Mesendoderm (in vitro differentiated cells): ENCODE results near the gene NAE1. TPM values are rescaled to one million over a fixed set of nuclear protein-coding genes. Genes with fewer than 3 reads are reported as not detected.

Experiments
- DNase-seq: peaks from one replicate; pipeline ENCODE4 v3.0.0; 2013
- H2AK5ac ChIP-seq: 2 replicates; pipeline ENCODE4 v1.6.1; 2013; ENCODE audit warnings: low read length, inconsistent platforms
- H2BK120ac ChIP-seq: 2 replicates; pipeline ENCODE4 v1.6.1; 2013; ENCODE audit warnings: low read depth, mild to moderate bottlenecking, low read length, moderate library complexity, mixed read lengths
- H2BK15ac ChIP-seq: replicated peaks from 2 replicates; pipeline ENCODE4 v1.6.1; 2013; ENCODE audit warnings: low read depth, mild to moderate bottlenecking, moderate library complexity
- H2BK5ac ChIP-seq: 2 replicates; pipeline ENCODE4 v1.6.1; 2013; ENCODE audit warnings: low read length, inconsistent platforms
- H3K18ac ChIP-seq: 2 replicates; pipeline ENCODE4 v1.6.1; 2013; ENCODE audit warnings: mild to moderate bottlenecking, low read length, mixed read lengths
- H3K23ac ChIP-seq: one replicate; pipeline ENCODE4 v1.6.1; 2013; ENCODE audit warnings: low read length
- H3K27ac ChIP-seq: 2 replicates; pipeline ENCODE4 v1.5.1; 2013; ENCODE audit warnings: low read depth, mild to moderate bottlenecking, inconsistent platforms, low read length, moderate library complexity
- H3K27me3 ChIP-seq: 2 replicates; pipeline ENCODE4 v1.6.1; 2013; ENCODE audit warnings: low read length, control low read depth, mild to moderate bottlenecking, inconsistent platforms; ENCODE audit not compliant: insufficient read depth, poor library complexity
- H3K36me3 ChIP-seq: 2 replicates; pipeline ENCODE4 v1.6.1; 2013; ENCODE audit warnings: low read length, inconsistent platforms; ENCODE audit not compliant: control insufficient read depth, insufficient read depth
- H3K4ac ChIP-seq: one replicate; pipeline ENCODE4 v1.6.1; 2013; ENCODE audit warnings: low read depth, mild to moderate bottlenecking, low read length, moderate library complexity
- H3K4me1 ChIP-seq: 2 replicates; pipeline ENCODE4 v1.6.1; 2013; ENCODE audit warnings: low read depth, low read length, inconsistent platforms; ENCODE audit not compliant: control insufficient read depth
- H3K4me2 ChIP-seq: 2 replicates; pipeline ENCODE4 v1.6.1; 2013; ENCODE audit warnings: low read length
- H3K4me3 ChIP-seq: 2 replicates; pipeline ENCODE4 v1.5.1; 2013; ENCODE audit warnings: mild to moderate bottlenecking, low read length
- H3K56ac ChIP-seq: one replicate; pipeline ENCODE4 v1.6.1; 2013; ENCODE audit warnings: low read length
- H3K79me1 ChIP-seq: 2 replicates; pipeline ENCODE4 v1.6.1; 2013; ENCODE audit warnings: low read length, inconsistent platforms
- H3K79me2 ChIP-seq: 2 replicates; pipeline ENCODE4 v1.6.1; 2013; ENCODE audit warnings: mild to moderate bottlenecking, low read length; ENCODE audit not compliant: control insufficient read depth, insufficient read depth
- H3K9ac ChIP-seq: 2 replicates; pipeline ENCODE4 v1.6.1; 2013; ENCODE audit warnings: low read length, inconsistent platforms
- H4K5ac ChIP-seq: one replicate; pipeline ENCODE4 v1.6.1; 2013; ENCODE audit warnings: low read length
- H4K8ac ChIP-seq: one replicate; pipeline ENCODE4 v1.6.1; 2013; ENCODE audit warnings: low read depth, mild to moderate bottlenecking, control low read depth, low read length, moderate library complexity
- WGBS: extraction: QIAGEN DNeasy Blood & Tissue Kit; methylation state at CpG from one replicate; pipeline ENCODE4 v1.1.7; 2013; ENCODE audit warnings: low lambda C conversion rate, missing lambda C conversion rate; ENCODE audit not compliant: insufficient coverage; ENCODE audit errors: extremely low coverage; 5-methylcytosine and 5-hydroxymethylcytosine counted together
- polyA plus RNA-seq, 2 experiments: library from polyadenylated mRNA; stranded (reverse); fragments of 200-250 nt; gene quantifications; one replicate each; pipeline ENCODE4 v1.2.3, GENCODE V29; 2013

Gene NAE1
- polyA plus RNA-seq (2013, experiment 1 of 2): 269 TPM
- polyA plus RNA-seq (2013, experiment 2 of 2): 258 TPM

DNA sequence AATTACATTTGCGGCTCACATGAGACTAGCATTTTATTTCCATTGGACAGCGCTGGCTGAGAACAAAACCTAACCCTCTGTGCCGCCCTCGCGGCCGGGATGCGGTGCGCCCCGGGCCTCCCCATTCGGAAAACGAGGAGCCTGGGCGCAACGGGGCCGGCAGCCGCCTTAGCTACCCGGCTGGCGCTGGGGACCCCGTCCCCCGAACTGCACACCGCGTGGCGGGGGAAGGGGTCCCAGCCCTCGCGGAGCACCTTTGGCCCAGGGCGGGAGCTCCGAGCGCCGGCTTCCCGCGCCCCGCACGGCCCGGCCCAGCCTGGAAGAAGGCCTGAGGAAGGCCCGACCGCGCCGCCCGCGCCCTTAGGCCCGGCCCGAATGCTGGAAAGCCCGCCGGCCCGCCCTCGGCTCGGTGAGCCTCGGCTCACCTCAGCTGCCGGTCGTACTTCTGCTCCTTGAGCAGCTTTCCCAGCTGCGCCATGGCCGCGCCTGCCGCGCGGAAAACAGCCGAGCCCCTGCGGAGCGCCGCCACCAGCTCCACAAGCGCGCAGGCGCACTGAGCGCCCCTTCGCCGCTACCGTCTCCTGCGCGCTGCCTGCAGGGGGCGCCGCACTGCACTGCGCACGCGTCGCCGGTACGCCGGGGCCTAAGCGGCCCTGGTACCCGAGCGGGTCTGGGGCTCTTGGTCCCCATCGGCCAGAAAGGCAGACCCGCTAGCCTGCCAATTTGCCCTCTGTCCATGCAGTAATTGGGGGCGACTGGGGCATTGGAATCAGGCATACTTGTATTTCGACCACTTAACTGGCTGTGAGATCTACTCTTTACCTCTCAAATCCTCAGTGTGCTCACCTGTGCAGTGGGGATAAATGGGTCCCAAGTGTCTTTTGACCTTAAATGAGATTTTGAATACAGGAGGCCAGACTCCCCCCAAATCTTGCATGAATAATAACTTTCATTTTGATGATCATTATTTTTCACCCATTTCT is at the start of gene NAE1:
TSS of gene NAE1 (minus strand) at position 555 of the 983 bp plus-strand sequence. CDS start at position 478, 77 bp downstream.
- Histone ChIP-seq H3K23ac (peak within 1 kb of the TSS; percentile 37), H3K4me1 (peaks cover 4% of the 10 kb centered on the region), H3K9ac (peak within 1 kb of the TSS; percentile 96), H2BK5ac (peak within 1 kb of the TSS; percentile 51), H2BK120ac (no peak within 1 kb of the TSS), H2AK5ac (no peak within 1 kb of the TSS), H3K79me1 (peaks cover 9% of the 10 kb centered on the region), H3K4ac (peak within 1 kb of the TSS; percentile 66), H3K18ac (peak within 1 kb of the TSS; percentile 65), H3K4me2 (peak within 1 kb of the TSS; percentile 28), H3K27ac (peak within 1 kb of the TSS; percentile 39), H2BK15ac (no peak within 1 kb of the TSS), H3K56ac (peak within 1 kb of the TSS; percentile 93), H3K27me3 (no peaks in the 10 kb centered on the region), H4K8ac (peak within 1 kb of the TSS; percentile 28), H4K5ac (no peak within 1 kb of the TSS), H3K36me3 (no peaks in the 10 kb centered on the region), H3K79me2 (peaks cover 28% of the 10 kb centered on the region), H3K4me3 (peak within 1 kb of the TSS; percentile 92)
- DNase-seq: peak; percentile 92
- WGBS: no CpG with 5 or more reads among the region's 84 CpGs

DNA sequence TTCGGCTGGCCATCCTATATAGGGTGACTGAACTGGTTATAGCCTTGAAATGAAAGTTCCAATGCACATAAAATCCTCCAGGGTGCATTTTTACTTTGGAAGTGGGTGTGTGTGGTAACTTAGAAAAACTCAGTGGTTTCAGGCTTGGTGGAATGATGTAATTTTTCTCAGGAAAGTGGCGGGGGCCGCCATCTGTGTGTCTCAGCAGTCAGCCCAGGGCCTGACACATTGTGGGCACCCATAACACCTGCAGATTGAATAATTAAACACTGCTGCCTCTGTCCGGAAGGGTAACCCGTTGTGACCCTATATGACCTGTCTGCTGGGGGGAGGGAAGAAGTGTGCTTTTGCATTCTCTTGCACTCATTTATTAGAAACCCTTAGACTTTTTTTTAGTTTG is 47.3 kb upstream of the NAE1 start:
- H3K79me2 ChIP-seq: peaks cover 4% of the 10 kb centered on the region
- H3K27ac ChIP-seq: no peak overlapping the region
- H2BK15ac ChIP-seq: no peak overlapping the region
- H2BK5ac ChIP-seq: no peak overlapping the region
- WGBS: no CpG with 5 or more reads among the region's 5 CpGs
- H3K4me3 ChIP-seq: no peak overlapping the region
- H3K36me3 ChIP-seq: no peaks in the 10 kb centered on the region
- no peak overlapping the region for H4K5ac ChIP-seq
- no peak overlapping the region for H3K18ac ChIP-seq
- DNase-seq: no peak
- no peak overlapping the region for H3K23ac ChIP-seq
- H3K9ac ChIP-seq: no peak overlapping the region
- H2BK120ac ChIP-seq: no peak overlapping the region
- peaks cover 6% of the 10 kb centered on the region for H3K79me1 ChIP-seq
- H4K8ac ChIP-seq: no peak overlapping the region
- H2AK5ac ChIP-seq: no peak overlapping the region
- no peak overlapping the region for H3K56ac ChIP-seq
- peaks cover 2% of the 10 kb centered on the region for H3K4me1 ChIP-seq
- H3K4me2 ChIP-seq: no peak overlapping the region
- no peak overlapping the region for H3K4ac ChIP-seq
- no peaks in the 10 kb centered on the region for H3K27me3 ChIP-seq

GRCh38 chr16:66874079-66874775 is 43.5 kb upstream of the NAE1 start:
- H3K27me3 ChIP-seq: no peaks in the 10 kb centered on the region
- no CpG with 5 or more reads among the region's 1 CpG for WGBS

GRCh38 chr16:66873685-66874055 is 42.9 kb upstream of the NAE1 start:
- Histone ChIP-seq H3K56ac (no peak overlapping the region), H3K18ac (no peak overlapping the region), H2BK5ac (no peak overlapping the region), H4K8ac (no peak overlapping the region), H3K79me1 (no peaks in the 10 kb centered on the region), H2AK5ac (no peak overlapping the region), H3K4ac (no peak overlapping the region), H3K4me2 (no peak overlapping the region), H3K4me1 (no peaks in the 10 kb centered on the region), H3K36me3 (no peaks in the 10 kb centered on the region), H4K5ac (no peak overlapping the region), H3K23ac (no peak overlapping the region), H3K79me2 (no peaks in the 10 kb centered on the region), H3K27me3 (no peaks in the 10 kb centered on the region), H3K9ac (no peak overlapping the region), H3K4me3 (no peak overlapping the region), H2BK120ac (no peak overlapping the region), H3K27ac (no peak overlapping the region), H2BK15ac (no peak overlapping the region)
- no peak for DNase-seq

More at GRCh38 chr16:66874079-66874775, 43.5 kb upstream of the NAE1 start:
- no peak overlapping the region for H4K5ac ChIP-seq
- H2AK5ac ChIP-seq: no peak overlapping the region
- no peak overlapping the region for H3K4ac ChIP-seq
- no peak overlapping the region for H2BK15ac ChIP-seq
- H3K4me1 ChIP-seq: no peaks in the 10 kb centered on the region
- no peaks in the 10 kb centered on the region for H3K79me2 ChIP-seq
- no peaks in the 10 kb centered on the region for H3K36me3 ChIP-seq
- H3K79me1 ChIP-seq: no peaks in the 10 kb centered on the region
- no peak overlapping the region for H3K23ac ChIP-seq
- H3K4me2 ChIP-seq: no peak overlapping the region
- no peak overlapping the region for H3K56ac ChIP-seq
- DNase-seq: peak; percentile 15
- no peak overlapping the region for H4K8ac ChIP-seq
- H3K9ac ChIP-seq: no peak overlapping the region
- no peak overlapping the region for H2BK5ac ChIP-seq
- H3K18ac ChIP-seq: no peak overlapping the region
- no peak overlapping the region for H3K27ac ChIP-seq
- no peak overlapping the region for H3K4me3 ChIP-seq
- no peak overlapping the region for H2BK120ac ChIP-seq

GRCh38 chr16:66872943-66873684 is 42.3 kb upstream of the NAE1 start:
- H3K56ac ChIP-seq: peak overlapping the region; percentile 83
- no CpG with 5 or more reads among the region's 39 CpGs for WGBS

More at GRCh38 chr16:66872943-66873684, 42.3 kb upstream of the NAE1 start:
- peak; percentile 96 for DNase-seq
- Histone ChIP-seq H3K9ac (peak overlapping the region; percentile 64), H3K4me1 (no peaks in the 10 kb centered on the region), H3K4me3 (no peak overlapping the region), H3K23ac (no peak overlapping the region), H3K4ac (no peak overlapping the region), H3K4me2 (peak overlapping the region; percentile 44), H3K18ac (no peak overlapping the region), H3K79me1 (no peaks in the 10 kb centered on the region), H2BK120ac (no peak overlapping the region), H2BK5ac (no peak overlapping the region), H3K36me3 (no peaks in the 10 kb centered on the region), H3K79me2 (no peaks in the 10 kb centered on the region), H4K5ac (no peak overlapping the region), H2BK15ac (no peak overlapping the region), H2AK5ac (no peak overlapping the region), H4K8ac (no peak overlapping the region), H3K27me3 (no peaks in the 10 kb centered on the region), H3K27ac (no peak overlapping the region)
